Bronchial smooth muscle cell (primary cell): ENCODE measurements around the gene TMEM161A. TPM values are rescaled to one million over a fixed set of nuclear protein-coding genes. Genes with fewer than 3 reads are reported as not detected.

ENCODE experiments used
- total RNA-seq: library from RNA; depleted of rRNA; stranded (reverse); fragments of >200 nt; gene quantifications from 2 replicates; pipeline ENCODE4 v1.2.1, GENCODE V29; 2014

Gene TMEM161A
- 18.8 and 22.2 TPM in 2 replicates for total RNA-seq

GRCh38 chr19:19138109-19138981 is at the start of gene TMEM161A:
Gene TMEM161A (minus strand): TSS chr19:19138478. CDS start chr19:19138428, 50 bp downstream.

DNA sequence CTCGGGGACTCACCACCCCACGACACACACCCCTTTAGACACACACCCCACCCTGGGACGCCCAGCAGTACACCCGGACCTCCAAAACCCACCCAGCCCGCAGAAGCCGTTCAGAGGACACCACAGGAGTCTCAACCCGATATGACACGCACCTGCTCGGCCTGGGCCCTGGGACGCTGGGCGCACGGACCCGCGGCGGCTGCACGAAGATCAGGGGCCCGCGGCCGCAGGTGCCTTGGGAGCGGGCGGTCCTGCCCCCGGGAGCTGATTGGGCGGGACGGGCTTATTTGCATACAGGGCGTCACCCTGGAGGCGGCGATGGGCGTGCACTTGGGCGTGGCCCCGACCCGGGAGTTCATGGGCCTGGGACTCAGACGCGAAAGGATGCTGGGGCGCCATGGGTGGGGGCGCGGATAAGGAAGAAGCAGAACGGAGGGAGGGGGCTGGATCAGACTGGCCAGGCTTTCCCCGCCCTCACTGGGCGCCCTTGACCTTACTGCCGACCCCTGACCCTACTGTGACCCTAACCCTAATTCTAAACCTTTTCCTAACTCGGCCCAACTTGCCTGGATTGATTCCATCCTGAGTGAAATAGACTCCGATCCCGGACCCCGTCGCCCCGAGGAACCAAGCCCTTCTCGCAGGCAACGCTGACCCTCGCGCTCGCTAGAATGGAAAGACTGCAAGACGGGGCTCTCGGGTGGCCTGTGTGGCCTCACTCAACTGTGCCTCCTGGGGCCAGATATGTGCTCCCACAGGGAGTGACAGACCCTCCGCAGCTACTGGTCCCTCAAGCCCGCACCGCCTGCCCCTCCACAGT is 32.0 kb upstream of the TMEM161A start, which contains the start of gene MEF2B:
Gene MEF2B (minus strand): TSS at position 211 of the 820 bp plus-strand sequence. CDS start 19,528 bp downstream, outside the sequence.

Other genes with a start within 250 kb of the TMEM161A start
- 3.2 and 5.0 TPM in 2 replicates for gene CERS1, start 242.3 kb downstream of the TMEM161A start, total RNA-seq
- 166 and 228 TPM in 2 replicates for gene COPE, start 219.1 kb downstream of the TMEM161A start, total RNA-seq
- 62.4 and 69.6 TPM in 2 replicates for gene DDX49, start 218.8 kb downstream of the TMEM161A start, total RNA-seq
- gene HOMER3, start 197.3 kb downstream of the TMEM161A start, total RNA-seq, result 56.3 and 67.6 TPM in 2 replicates
- 21.5 and 26.0 TPM in 2 replicates for gene SUGP2, start 105.0 kb downstream of the TMEM161A start, total RNA-seq
- 36.1 and 42.0 TPM in 2 replicates for gene ARMC6, start 104.9 kb downstream of the TMEM161A start, total RNA-seq
- gene SLC25A42, start 74.5 kb downstream of the TMEM161A start, total RNA-seq, result 4.5 and 6.0 TPM in 2 replicates
- gene MEF2B, start 31.8 kb upstream of the TMEM161A start, total RNA-seq, result under 0.01 and 0.34 TPM in 2 replicates
- gene BORCS8, start 53.7 kb upstream of the TMEM161A start, total RNA-seq, result 11.5 and 12.1 TPM in 2 replicates
- 67.5 and 70.0 TPM in 2 replicates for gene RFXANK, start 53.8 kb upstream of the TMEM161A start, total RNA-seq
- gene NR2C2AP, start 64.9 kb upstream of the TMEM161A start, total RNA-seq, result 3.0 and 3.3 TPM in 2 replicates
- gene NCAN, start 73.5 kb upstream of the TMEM161A start, total RNA-seq, result under 0.01 TPM in 1 of 2 replicates, not detected in the other
- 0.95 and 1.1 TPM in 2 replicates for gene TM6SF2, start 134.8 kb upstream of the TMEM161A start, total RNA-seq
- gene SUGP1, start 182.0 kb upstream of the TMEM161A start, total RNA-seq, result 27.9 and 29.9 TPM in 2 replicates
- gene MAU2, start 182.4 kb upstream of the TMEM161A start, total RNA-seq, result 26.3 and 31.6 TPM in 2 replicates